HG02678 (cell line): ENCODE data around the gene PITPNM1.
"Not testable (repeated sequence)": the region's sequence is repeated elsewhere in the genome, so short reads cannot be mapped to it uniquely, and the experiment has no call there.

Source experiments
- ATAC-seq: cut with Tn5 transposase; IDR thresholded peaks from one replicate; pipeline ENCODE4 v1.9.1; 2021; ENCODE audit warnings: mild to moderate bottlenecking, moderate library complexity; ENCODE audit not compliant: unreplicated experiment

PITPNM1 gene

DNA sequence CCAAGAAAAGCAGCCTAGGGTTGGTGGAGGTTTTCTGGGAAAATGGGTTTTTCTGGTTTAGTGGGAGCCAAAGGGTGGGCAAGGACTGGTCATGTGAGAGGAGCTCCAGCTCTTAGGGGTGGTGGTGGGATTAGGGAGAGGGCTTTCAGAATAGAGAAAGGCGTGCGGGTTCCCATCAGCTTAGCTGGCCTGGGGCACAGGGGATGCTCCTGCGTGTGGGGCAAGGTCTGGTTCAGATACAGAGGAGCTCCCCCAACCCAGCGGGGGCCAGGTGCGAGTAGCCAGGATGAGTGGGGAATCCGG lies 36.8 kb downstream of the PITPNM1 start:
- peak; percentile 1 for ATAC-seq

DNA sequence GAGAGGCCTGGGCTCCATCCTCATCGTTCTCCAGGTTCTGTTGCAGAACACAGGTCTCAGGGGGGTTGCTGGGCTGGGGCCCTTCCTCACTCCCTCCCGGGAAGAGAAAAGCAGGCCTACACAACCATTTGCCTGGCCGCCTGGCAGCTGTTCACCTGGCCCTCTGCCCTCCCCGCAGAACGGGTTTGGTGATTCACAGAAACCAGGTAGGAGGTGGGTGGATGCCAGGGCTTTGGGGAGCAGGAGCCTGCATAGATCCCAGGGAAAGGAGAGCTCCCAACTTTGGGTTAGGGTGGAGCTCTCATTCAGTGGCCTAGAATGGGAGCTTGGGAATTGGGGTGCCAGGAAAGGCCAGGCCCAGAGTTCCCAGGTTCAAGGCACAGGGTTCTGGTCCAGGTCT lies 37.1 kb downstream of the PITPNM1 start:
- ATAC-seq: no peak

DNA sequence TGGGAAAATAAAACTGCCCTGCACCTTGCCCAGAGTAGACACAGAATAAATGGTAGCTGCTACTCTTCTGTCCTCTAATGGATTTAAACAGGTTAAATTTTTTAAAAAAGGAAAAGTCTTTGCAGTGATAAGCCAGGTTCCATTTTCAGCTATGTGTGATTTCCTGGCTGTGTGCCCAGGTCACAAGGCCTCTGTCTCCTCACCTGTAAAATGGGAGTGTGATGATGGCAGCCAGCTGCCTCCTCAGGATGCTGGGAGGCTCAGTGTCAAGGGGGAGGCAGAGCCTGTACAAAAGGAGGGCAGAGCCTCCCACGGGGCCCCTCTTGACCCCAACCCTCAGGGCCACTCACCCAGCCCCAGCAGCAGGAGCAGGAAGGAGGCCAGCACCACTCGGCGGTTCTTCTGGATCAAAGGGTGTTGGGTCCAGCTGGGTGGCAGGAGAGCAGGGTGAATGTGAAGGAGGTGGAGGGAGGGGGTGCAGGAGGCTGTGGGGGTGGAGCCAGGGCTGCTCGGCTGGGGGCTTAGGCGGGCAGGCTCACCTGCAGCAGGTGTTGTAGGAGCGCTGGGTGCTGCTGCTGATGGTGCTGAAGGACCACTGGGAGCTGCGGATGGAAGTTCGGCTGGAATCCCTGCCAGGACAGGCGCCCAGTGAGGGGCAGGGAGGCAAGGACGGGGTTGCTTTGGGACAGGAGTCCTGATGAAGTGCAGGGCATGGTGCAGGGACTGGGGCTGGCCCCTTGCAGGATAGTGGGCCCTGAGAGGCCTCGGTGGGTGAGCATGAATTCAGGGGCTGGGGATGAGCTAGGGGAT lies 38.0 kb downstream of the PITPNM1 start:
- no peak for ATAC-seq

DNA sequence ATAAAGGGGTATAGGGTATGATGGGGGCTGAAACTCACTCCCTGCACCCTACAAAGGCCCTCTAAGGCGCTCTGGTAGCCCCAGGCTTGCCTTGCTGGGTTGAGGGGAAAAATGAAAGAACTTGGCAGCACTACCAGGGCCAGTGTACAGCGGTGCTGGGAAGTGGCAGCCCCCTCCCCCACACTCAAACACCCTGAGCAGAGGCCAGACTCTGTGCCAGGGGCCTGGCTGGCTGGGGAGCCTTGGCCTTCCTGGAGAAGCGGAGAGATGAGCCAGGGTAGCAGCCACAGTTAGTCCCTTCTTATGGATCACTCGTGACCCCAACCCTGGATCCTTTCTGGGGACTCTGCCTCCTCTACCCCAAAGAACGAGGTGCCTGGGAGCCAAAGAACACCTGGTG lies 38.8 kb downstream of the PITPNM1 start:
- no peak for ATAC-seq

DNA sequence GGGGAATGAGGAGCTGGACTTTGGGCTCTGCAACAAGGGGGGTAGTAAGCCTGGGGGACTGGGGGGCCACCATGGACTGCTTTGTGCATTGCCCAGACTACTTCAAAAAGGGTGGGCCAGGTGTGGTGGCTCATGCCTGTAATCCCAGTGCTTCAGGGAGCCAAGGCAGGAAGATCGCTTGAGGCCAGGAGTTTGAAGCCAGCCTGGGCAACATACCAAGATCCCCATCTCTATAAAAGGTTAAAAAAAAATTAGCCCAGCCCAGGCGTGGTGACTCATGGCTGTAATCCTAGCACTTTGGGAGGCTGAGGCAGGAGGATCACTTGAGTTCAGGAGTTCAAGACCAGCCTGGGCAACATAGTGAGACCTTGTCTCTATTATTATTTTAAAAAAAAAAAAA lies 39.6 kb downstream of the PITPNM1 start:
- not testable (repeated sequence) for ATAC-seq

DNA sequence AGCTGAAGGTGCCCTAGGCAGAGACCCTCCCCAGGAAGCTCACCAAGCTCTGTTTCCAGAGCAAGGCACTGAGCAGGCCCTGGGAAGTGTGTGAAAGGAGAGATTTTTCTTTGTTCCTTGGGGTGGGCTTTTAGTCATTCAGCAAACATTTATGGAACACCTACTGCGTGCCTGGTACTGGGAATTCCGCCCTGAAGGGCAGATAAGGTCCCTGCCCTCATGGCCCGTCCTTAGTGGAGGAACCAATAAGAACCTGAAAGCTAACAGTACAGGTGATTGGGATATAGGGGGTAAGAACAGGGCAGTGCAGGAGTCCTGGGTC lies 40.0 kb downstream of the PITPNM1 start:
- no peak for ATAC-seq

DNA sequence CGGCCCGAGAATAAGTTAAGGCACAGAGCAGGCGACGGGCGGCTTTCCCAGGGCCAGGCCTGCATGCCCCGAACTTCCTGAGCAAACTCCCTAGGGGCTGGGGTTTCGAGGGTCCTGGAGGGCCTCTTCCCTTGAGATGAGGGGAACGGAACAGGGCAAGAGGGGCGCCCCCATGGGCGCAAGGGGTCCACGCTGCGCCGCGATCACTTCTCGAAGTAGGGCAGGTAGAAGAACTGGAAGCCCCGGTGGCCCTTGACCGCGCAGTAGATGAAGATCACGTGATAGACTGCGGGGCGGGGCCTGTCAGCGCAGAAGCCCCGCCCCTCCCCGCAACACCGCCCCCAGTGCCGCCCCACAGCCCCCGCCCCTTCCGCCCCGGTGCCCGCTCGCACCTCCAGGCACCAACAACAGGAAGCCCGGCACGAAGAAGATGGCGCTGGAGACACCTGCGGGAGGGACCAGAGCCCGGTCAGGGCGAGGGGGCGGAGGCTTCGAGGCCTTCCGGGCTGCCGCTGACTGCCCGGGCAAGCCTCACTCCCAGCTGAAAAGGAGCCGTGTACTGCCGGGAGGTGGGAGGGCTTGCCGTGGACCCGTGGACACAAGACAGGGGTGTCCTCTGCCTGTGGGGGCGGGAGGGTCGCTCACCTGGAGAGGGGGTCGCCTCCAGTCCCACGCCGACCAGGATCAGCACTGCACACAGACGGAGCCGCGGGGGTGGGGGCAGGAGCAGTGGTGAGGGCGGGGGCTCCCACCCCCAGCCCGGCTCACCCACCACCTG lies 40.6 kb downstream of the PITPNM1 start:
- peak; percentile 55 for ATAC-seq

DNA sequence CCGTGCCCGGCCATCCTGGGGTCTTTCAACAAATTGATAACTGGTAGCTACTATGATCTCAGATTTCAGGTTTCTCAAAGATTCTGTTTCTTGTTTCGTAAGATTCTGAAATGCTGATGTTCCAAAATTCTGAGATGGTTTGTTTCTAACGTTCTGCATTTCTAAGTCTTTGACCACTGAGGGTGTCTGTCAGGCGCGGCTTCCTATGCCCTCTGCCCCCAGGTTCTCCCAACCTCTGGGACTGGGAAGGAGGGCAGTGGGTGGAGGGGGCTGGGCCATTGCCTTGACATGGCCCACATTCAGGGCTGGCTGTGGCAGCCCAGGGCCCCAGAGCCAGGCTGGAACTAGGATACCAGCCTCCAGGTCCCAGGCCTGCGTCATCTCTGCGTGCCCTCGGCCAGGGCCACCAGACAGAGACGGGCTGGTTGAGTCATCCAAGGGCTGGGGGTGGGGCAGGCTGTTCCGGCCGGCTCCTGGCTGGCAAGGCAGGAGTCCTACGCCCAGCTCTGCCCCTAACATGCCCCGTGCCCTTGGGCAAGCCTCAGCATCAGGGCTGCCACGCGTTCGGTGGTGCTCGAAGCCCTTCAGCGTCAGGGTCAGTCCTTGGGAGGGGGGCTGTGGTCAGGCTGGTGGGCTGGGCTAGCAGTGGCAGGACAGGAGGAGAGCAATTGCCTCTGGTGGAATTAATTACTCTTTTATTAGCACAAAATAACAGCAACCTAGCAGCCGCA lies 41.3 kb downstream of the PITPNM1 start:
- ATAC-seq: no peak

DNA sequence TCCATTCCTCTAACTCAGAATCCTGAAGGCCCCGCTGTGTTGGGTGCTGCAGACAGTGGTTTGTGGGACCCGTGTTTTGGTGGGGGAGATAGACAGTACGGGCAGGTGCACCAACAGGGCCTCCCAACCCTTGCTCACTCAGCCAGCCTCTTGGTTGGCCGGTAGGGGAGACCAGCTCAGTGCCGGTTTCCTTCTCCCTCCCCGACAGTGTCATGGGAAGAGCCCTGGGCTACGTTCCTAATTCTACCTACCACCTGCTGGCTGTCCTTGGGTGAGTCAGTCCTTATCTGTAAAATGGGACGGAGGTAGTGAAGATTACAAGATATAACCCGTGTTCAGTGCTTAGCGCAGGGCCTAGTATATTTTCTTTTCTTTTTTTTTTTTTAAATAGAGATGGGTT lies 42.0 kb downstream of the PITPNM1 start:
- no peak for ATAC-seq

DNA sequence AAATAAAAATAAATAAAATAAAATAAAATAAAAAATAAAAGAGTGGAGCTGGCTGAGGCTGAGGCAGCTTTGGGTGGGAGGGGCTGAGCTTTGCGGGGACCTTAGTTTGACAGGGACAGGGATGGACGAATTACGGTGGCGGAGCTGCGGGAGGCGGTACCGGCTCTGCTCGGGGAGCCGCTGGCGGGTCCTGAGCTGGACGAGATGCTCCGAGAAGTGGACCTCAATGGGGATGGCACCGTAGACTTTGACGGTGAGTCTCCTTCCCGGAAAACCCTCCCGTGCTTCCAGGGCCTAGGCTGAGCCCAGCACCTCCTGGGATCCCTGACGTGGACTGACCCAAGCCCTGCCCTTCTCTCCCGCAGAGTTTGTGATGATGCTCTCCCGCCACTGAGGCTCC lies 46.9 kb downstream of the PITPNM1 start:
- no peak for ATAC-seq

DNA sequence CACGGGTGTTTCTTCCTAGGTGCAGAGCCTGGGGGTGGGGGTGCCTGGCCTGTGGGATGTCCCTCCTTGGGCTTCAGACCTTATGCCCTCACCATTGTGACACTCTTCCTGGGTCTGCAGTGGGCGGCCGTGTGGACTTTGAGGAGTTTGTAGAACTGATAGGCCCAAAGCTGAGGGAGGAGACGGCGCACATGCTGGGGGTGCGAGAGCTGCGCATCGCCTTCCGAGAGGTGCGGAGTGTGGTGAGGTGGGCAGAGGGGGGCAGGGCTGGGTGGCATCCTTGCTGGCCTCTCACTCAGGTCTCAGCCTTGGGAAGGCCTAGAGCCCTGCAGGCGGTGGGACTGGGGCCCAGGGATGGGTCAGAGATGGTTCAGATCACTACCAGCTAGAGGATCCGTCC lies 47.7 kb downstream of the PITPNM1 start:
- ATAC-seq: no peak

DNA sequence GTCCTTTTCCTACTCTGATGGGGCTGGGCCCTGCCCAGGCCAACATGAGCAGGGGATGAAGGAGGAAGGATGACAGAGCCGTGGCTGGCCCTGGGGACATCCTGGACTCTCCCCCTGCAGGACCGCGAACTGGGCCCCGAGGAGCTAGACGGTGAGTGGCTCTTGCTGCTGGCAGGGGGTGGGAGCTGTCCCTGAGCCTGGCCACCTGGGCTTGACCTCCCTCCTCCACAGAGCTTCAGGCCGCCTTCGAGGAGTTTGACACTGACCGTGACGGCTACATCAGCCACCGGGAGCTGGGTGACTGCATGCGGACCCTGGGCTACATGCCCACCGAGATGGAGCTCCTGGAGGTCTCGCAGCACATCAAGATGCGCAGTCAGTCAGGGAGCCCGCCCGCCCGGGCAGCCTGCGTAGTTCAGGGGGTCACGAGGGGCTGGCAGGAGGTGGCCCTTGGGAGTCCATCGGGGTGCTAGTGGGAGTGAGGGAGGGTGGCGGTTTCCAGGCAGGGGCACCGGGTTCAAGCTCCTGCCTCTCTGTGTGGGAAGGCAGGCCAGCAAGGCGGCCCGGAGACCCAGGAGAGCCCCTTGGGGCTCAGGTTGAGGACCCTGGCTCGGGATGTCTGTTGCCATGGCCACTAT lies 49.0 kb downstream of the PITPNM1 start:
- no peak for ATAC-seq

DNA sequence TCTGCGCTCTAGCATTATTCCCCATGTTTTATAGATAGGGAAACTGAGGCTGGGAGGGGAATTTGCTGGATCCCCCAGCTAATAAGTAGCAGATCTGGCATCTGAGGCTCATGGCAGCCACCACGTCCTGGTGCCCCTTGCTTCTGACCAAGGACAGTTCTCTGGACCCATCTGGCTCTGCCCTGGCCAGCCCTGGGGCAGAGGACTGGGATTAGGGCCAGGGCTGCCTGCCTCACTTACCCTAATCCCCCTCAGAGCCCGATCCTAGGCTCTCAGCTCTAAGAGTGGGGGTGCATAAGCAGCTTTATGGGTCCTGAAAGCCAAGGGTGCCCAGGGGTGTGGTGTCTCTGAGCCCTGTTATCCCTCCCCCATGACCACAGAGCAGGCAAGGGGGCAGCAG lies 50.1 kb downstream of the PITPNM1 start, which contains the start of gene CABP4:
Gene CABP4, plus strand, starts transcription at position 301 of the 400 bp plus-strand sequence. Its CDS starts 70 bp downstream, at position 371.
- no peak for ATAC-seq

DNA sequence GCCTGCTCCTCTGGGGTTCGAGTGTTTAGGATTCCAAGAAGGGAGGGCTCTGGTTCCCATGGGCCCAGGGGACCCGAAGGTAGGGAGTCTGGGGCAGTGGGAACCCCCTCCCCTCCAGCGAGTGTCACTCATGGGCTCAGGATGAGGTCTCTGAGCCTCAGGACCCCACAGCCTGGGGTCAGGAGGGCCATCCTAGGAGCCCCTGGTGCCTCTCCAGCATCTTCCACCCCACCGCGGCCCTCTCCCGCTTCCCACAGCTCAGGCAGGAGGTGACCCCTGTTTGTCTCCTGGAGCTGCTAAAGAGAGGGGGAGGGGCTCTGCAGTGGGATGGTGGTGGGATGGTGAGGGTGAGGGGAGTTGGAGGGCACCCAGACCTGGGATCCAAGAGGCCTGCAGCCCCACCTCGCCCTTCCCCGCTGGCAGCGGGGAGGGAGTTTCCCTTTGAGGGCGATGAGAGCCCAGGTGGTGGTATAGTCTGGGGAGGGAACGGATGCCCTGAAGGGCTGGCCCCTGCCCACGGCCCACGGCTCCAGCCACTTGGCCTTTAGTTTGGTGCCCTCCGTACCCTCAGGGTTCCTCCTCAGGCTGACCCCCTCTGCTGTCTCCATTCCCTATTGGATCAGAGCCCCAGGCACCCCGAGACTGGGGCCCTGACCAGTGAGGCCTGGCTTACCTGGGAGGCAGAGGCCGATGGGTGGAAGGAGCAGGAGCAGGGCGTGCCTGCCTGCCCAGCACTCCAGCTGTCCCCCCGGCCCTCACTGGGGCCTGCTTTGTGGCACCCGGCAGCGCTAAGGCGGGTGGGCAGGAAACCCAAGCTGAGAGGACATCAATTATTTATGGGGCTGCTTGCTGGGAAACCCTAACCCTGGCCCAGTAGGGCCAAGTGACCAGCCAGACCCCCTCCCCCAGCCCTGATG lies 51.1 kb downstream of the PITPNM1 start:
- no peak for ATAC-seq

DNA sequence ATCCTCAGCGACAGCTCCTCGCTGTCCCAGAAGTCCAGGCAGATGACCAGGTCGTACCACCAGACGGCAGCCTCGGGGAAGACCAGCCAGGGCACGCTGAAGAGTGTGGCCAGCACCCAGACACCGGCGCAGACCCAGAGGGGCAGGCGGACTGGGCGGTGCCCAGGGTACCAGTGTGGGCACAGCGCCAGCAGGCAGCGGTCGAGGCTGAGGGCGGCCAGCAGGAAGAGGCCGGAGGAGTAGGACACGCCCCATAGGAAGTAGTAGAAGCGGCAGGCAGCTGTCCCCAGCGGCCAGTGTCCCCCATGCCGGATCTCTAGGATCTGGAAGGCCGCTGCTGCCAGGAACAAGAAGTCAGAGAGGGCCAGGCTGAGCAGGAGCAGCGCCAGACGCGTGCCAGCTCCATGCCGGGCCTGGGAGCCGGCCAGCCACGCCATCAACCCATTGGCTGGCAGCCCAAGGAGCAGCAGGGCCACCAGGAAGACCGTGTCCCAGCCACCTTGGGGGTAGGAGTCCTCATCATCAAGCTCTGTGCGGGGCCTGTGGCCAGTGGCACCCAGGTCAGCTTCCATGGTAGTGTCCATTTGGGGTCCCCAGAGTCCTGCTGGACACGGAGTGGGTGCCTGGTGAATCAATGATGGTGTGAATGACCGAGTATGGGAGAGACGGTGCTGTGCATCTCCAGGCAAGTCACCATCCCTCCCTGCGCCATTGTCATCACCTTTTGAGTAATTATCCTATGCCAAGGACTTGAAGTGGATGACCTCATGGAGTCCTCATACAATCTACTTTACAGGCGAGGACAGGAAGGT lies 52.8 kb downstream of the PITPNM1 start, which contains the start of gene GPR152:
Gene GPR152, minus strand, starts transcription at position 589 of the 812 bp plus-strand sequence. Its CDS starts 5 bp downstream, at position 584.
- no peak for ATAC-seq

DNA sequence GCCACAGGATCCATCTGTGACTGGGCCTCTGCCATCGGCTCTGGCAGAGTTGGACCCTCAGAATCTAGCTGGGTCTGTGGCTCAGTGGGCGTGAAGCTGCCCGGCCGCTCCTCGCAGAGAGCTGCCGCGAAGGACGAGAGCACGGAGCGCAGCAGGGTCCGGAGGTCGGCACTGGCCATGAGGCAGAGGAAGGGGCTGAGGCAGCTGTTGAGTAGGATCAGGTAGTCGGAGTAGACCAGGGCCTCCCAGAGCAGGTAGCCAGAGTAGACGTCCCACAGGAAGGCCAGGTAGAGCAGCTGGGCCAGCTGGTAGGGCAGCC lies 53.5 kb downstream of the PITPNM1 start:
- no peak for ATAC-seq

DNA sequence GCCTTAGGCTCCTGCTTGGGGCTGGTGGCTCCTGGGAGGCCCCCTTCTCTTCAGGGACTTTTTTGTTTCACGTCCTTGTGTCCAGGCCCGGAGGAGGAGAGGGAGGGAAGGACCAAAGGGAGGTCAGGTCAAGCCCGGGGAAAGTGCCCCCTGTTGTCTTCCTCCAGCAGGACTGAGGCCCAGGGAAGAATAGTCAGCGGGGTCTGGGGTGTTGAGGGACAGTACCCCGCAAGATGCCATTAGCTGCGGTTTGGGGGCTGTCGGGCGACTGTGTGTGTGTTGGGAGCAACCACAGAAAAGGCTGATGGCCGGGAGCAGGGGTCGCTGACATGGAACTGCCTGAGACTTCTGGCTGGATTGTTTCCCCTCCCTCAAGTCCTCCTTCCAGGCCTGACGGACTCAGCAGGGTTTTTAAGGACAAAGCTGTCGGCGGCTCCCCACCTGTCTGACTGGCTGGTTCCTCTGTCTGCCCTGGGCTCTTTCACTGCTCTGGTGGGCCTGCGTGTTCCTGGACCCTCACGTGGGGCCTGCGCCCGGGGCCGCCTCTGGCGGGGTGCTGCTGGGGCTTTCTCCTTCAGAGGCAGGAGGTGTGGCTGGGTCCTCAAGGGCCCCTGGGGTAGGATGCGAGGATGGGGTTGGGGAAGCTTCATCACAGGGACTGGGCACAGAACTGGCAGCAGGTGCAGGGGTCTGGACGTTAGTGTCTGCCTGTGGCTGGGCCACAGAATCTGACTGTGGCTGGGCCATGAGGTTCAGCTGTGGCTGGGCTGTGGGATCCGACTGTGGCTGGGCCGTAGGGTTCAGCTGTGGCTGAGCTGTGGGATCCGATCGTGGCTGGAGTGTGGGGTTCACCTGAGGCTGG lies 54.1 kb downstream of the PITPNM1 start:
- ATAC-seq: no peak

DNA sequence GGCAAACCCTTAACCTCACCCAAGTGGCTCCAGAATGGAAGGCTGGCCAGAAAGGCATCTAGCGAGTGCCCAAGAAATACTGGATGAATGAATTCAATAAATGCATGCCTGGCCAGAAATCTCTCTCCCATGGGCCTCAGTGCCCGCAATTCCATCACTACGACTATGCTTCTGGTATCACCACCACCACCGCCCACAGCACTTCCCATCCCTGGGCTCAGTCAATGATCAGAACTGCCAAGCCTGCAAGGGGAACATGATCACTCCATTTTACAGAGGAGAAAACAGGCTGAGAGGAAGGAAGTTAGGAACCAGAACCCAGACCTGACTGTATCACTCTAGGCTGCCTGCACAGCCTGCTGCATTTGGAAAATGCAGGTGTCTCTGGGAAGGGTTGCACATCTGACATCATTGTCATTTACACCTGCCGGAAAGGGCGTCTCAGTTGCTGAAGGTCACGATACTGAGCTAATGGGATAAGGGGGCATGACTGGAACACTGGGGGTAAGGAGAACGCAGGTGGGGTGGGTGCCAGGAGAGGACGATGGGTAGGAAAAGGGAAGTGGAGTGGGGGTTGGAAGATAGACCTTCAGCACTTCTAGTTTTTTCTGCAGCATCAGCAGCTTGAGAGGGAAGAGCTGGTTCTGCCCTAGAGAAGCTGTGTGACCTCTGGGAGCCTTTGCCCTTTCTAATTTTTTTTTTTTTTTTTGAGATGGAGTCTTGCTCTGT lies 55.9 kb downstream of the PITPNM1 start:
- ATAC-seq: no peak
